Bronchial epithelial cell (primary cell): ENCODE measurements around the gene TFAM. TPM values are rescaled to one million over a fixed set of nuclear protein-coding genes. Genes with fewer than 3 reads are reported as not detected.
A peak's percentile ranks its signal among the peaks of the same experiment; 100 is the strongest.
"Not testable (repeated sequence)": the region's sequence is repeated elsewhere in the genome, so short reads cannot be mapped to it uniquely, and the experiment has no call there.

ENCODE experiments used
- DNase-seq: peaks from one replicate; pipeline ENCODE4 v3.0.0-alpha.2; 2010; ENCODE audit warnings: low read depth
- FAIRE-seq: peaks from 2 replicates; lab custom pipeline; 2011; peaks lifted over from hg19 to GRCh38; lab: Jason Lieb, UNC
- H3K27me3 ChIP-seq: 2 replicates; pipeline ENCODE4 v1.5.1; 2011; ENCODE audit warnings: low read length; ENCODE audit not compliant: control insufficient read depth, insufficient read depth
- H3K36me3 ChIP-seq: 2 replicates; pipeline ENCODE4 v1.5.1; 2011; ENCODE audit warnings: low read length; ENCODE audit not compliant: control insufficient read depth, insufficient read depth
- H3K4me3 ChIP-seq: 2 replicates; pipeline ENCODE4 v1.5.1; 2011; ENCODE audit warnings: mild to moderate bottlenecking, low read depth, low read length, control low read depth
- CTCF ChIP-seq: IDR thresholded peaks from 2 replicates; pipeline ENCODE4 v1.5.1; 2011; ENCODE audit warnings: mild to moderate bottlenecking, moderate library complexity, low read length, control low read depth, inconsistent platforms; ENCODE audit not compliant: insufficient read depth, severe bottlenecking
- total RNA-seq: library from RNA; depleted of rRNA; stranded (reverse); fragments of >200 nt; gene quantifications from 2 replicates; pipeline ENCODE4 v1.2.1, GENCODE V29; 2014

TFAM gene
- total RNA-seq, 1 donor from 2014 or later: 36.1 TPM

- DNase-seq (peak; percentile 65), FAIRE-seq (no peak)
These were observed 39.0 kb downstream of the TFAM start for GRCh38 chr10:58424176-58424575.

GRCh38 chr10:58428436-58428835 is 43.2 kb downstream of the TFAM start:
- not testable (repeated sequence) for H3K4me3 ChIP-seq, FAIRE-seq, H3K36me3 ChIP-seq, H3K27me3 ChIP-seq, DNase-seq

More at GRCh38 chr10:58424176-58424575, 39.0 kb downstream of the TFAM start:
- H3K4me3 ChIP-seq: no peak overlapping the region
- H3K27me3 ChIP-seq: no peaks in the 10 kb centered on the region
- H3K36me3 ChIP-seq: no peaks in the 10 kb centered on the region
- no peak for TF ChIP-seq CTCF

GRCh38 chr10:58431903-58432302 is 46.7 kb downstream of the TFAM start:
- Histone ChIP-seq H3K27me3 (no peaks in the 10 kb centered on the region), H3K4me3 (no peak overlapping the region), H3K36me3 (no peaks in the 10 kb centered on the region)
- no peak for DNase-seq
- no peak for FAIRE-seq
- TF ChIP-seq CTCF: no peak

- DNase-seq (no peak), FAIRE-seq (no peak)
- TF ChIP-seq CTCF: no peak
- H3K4me3 ChIP-seq: no peak overlapping the region
- H3K36me3 ChIP-seq: no peaks in the 10 kb centered on the region
- no peaks in the 10 kb centered on the region for H3K27me3 ChIP-seq
These were observed 47.9 kb downstream of the TFAM start for GRCh38 chr10:58433066-58433465.

- Histone ChIP-seq H3K36me3 (no peaks in the 10 kb centered on the region), H3K27me3 (no peaks in the 10 kb centered on the region), H3K4me3 (no peak overlapping the region)
- TF ChIP-seq CTCF: no peak
- no peak for FAIRE-seq
- DNase-seq: no peak
These were observed 48.4 kb downstream of the TFAM start for GRCh38 chr10:58433571-58433970.

GRCh38 chr10:58435297-58435985 is 50.2 kb downstream of the TFAM start:
- TF ChIP-seq CTCF: peak; percentile 1
- Histone ChIP-seq H3K27me3 (no peaks in the 10 kb centered on the region), H3K4me3 (no peak overlapping the region), H3K36me3 (no peaks in the 10 kb centered on the region)
- peak; percentile 82 for FAIRE-seq
- peak; percentile 97 for DNase-seq
